ENCODE results near the gene SMIM27.

DNA sequence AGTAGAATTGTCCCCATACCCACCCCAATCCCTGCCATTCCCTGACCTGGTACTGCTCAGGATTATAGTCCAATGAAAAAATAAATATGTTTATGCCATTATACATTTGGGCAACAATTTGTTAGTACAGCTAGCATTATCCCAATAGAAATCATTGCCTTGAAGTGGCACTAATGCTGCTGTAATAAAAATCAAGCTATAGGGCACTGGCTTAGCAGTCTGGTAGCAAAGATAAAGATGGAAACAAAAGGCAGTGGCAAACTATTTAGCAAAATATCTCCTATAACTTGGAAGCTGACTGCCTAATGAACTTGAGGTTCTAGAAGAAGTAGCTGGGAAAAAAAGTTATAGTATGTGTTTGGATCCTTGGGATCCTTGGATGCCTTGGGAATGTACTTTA, 2.5 kb downstream of the SMIM27 start:
- no peak for TF ChIP-seq REST (IDR thresholded peaks at IDR 0.05; ENCODE audit: low read depth)
- TF ChIP-seq ZNF274 (IDR thresholded peaks at IDR 0.05; ENCODE audit: low read depth, low read length) = no peak
- TF ChIP-seq POLR2AphosphoS5 (IDR thresholded peaks at IDR 0.05; ENCODE audit: low read depth, low read length) = no peak
- TF ChIP-seq CTCF (IDR thresholded peaks at IDR 0.05 in 2 of 3, conservative IDR thresholded peaks at IDR 0.05 in 1 of 3; ENCODE audit: borderline replicate concordance in 1 of 3, insufficient read depth in 1 of 3, low read depth in 2 of 3, low read length in 2 of 3) = no peak
